HG03175 (cell line): ENCODE measurements around the gene PCID2.

Experiments used
- ATAC-seq: cut with Tn5 transposase; IDR thresholded peaks from one replicate; pipeline ENCODE4 v1.9.1; 2021; ENCODE audit warnings: mild to moderate bottlenecking, moderate library complexity; ENCODE audit not compliant: unreplicated experiment

PCID2 gene

GRCh38 chr13:113220141-113220598, 11.7 kb upstream of the PCID2 start:
- ATAC-seq: no peak

- no peak for ATAC-seq
Measured at GRCh38 chr13:113219256-113219940, 10.9 kb upstream of the PCID2 start.

GRCh38 chr13:113218586-113218985, 10.1 kb upstream of the PCID2 start:
- ATAC-seq: no peak

GRCh38 chr13:113216254-113217048, 8.0 kb upstream of the PCID2 start:
- ATAC-seq: no peak

- ATAC-seq: no peak
Measured at GRCh38 chr13:113211774-113212173, 3.3 kb upstream of the PCID2 start.

- ATAC-seq: no peak
Measured at GRCh38 chr13:113210833-113211232, 2.4 kb upstream of the PCID2 start.

- peak; percentile 48 for ATAC-seq
Measured at GRCh38 chr13:113209759-113210421, 1.4 kb upstream of the PCID2 start.

- ATAC-seq: peak; percentile 38
Measured at GRCh38 chr13:113209336-113209758, 878 bp upstream of the PCID2 start, which contains the start of gene CUL4A. CUL4A (plus strand) TSS chr13:113209613; CDS start chr13:113209628, 15 bp downstream.

GRCh38 chr13:113207890-113208420, 514 bp downstream of the PCID2 start:
- ATAC-seq: peak; percentile 9

GRCh38 chr13:113207460-113207859, 1.0 kb downstream of the PCID2 start:
- no peak for ATAC-seq

- ATAC-seq: no peak
Measured at GRCh38 chr13:113205428-113205931, 3.0 kb downstream of the PCID2 start.

- ATAC-seq: no peak
Measured at GRCh38 chr13:113204378-113204734, 4.1 kb downstream of the PCID2 start.

- no peak for ATAC-seq
Measured at GRCh38 chr13:113203507-113204377, 4.7 kb downstream of the PCID2 start.

GRCh38 chr13:113202912-113203311, 5.6 kb downstream of the PCID2 start:
- no peak for ATAC-seq

- no peak for ATAC-seq
Measured at GRCh38 chr13:113201815-113202214, 6.7 kb downstream of the PCID2 start.

- no peak for ATAC-seq
Measured at GRCh38 chr13:113196970-113197737, 11.3 kb downstream of the PCID2 start.

GRCh38 chr13:113195360-113195759, 13.1 kb downstream of the PCID2 start:
- no peak for ATAC-seq

- no peak for ATAC-seq
Measured at GRCh38 chr13:113192902-113193301, 15.6 kb downstream of the PCID2 start.

- no peak for ATAC-seq
Measured at GRCh38 chr13:113192279-113192678, 16.2 kb downstream of the PCID2 start.
